ENCODE results near the gene SH3PXD2B. TPM values are rescaled to one million over a fixed set of nuclear protein-coding genes. Genes with fewer than 3 reads are reported as not detected.

SH3PXD2B gene
- total RNA-seq, 1 donor from 2014 or later, result 74.1 TPM

GRCh38 chr5:172459783-172460165 is 5.4 kb upstream of the SH3PXD2B start:
- Mint-ChIP-seq H3K9me3 (ENCODE audit: unreplicated experiment) (no peaks in the 10 kb centered on the region), H3K4me1 (ENCODE audit: unreplicated experiment) (peaks cover 39% of the 10 kb centered on the region), H3K27me3 (ENCODE audit: unreplicated experiment) (peaks cover 12% of the 10 kb centered on the region), H3K36me3 (ENCODE audit: low read depth, unreplicated experiment) (no peaks in the 10 kb centered on the region), H3K27ac (ENCODE audit: unreplicated experiment) (no peak overlapping the region), H3K4me3 (ENCODE audit: unreplicated experiment) (no peak overlapping the region)
- no peak for DNase-seq (ENCODE audit: low spot score)
- no peak for TF ChIP-seq CTCF (IDR thresholded peaks at IDR 0.05; ENCODE audit: unreplicated experiment)

GRCh38 chr5:172458976-172459782 is 4.9 kb upstream of the SH3PXD2B start:
- Mint-ChIP-seq H3K27ac (ENCODE audit: unreplicated experiment) (no peak overlapping the region), H3K4me1 (ENCODE audit: unreplicated experiment) (peaks cover 41% of the 10 kb centered on the region), H3K4me3 (ENCODE audit: unreplicated experiment) (no peak overlapping the region), H3K36me3 (ENCODE audit: low read depth, unreplicated experiment) (no peaks in the 10 kb centered on the region), H3K27me3 (ENCODE audit: unreplicated experiment) (peaks cover 13% of the 10 kb centered on the region), H3K9me3 (ENCODE audit: unreplicated experiment) (no peaks in the 10 kb centered on the region)
- TF ChIP-seq CTCF (IDR thresholded peaks at IDR 0.05; ENCODE audit: unreplicated experiment), result no peak
- no peak for DNase-seq (ENCODE audit: low spot score)

- no peak for TF ChIP-seq CTCF (IDR thresholded peaks at IDR 0.05; ENCODE audit: unreplicated experiment)
- no peaks in the 10 kb centered on the region for H3K36me3 Mint-ChIP-seq (ENCODE audit: low read depth, unreplicated experiment)
- peaks cover 23% of the 10 kb centered on the region for H3K27me3 Mint-ChIP-seq (ENCODE audit: unreplicated experiment)
- no peaks in the 10 kb centered on the region for H3K9me3 Mint-ChIP-seq (ENCODE audit: unreplicated experiment)
- peaks cover 48% of the 10 kb centered on the region for H3K4me1 Mint-ChIP-seq (ENCODE audit: unreplicated experiment)
- peak overlapping the region; percentile 69 for H3K4me3 Mint-ChIP-seq (ENCODE audit: unreplicated experiment)
- no peak for DNase-seq (ENCODE audit: low spot score)
- H3K27ac Mint-ChIP-seq (ENCODE audit: unreplicated experiment), result peak overlapping the region; percentile 75
Observed at GRCh38 chr5:172456076-172456722, 1.9 kb upstream of the SH3PXD2B start.

- Mint-ChIP-seq H3K27me3 (ENCODE audit: unreplicated experiment) (peaks cover 26% of the 10 kb centered on the region), H3K27ac (ENCODE audit: unreplicated experiment) (no peak overlapping the region), H3K4me1 (ENCODE audit: unreplicated experiment) (peaks cover 45% of the 10 kb centered on the region), H3K4me3 (ENCODE audit: unreplicated experiment) (no peak overlapping the region), H3K36me3 (ENCODE audit: low read depth, unreplicated experiment) (no peaks in the 10 kb centered on the region), H3K9me3 (ENCODE audit: unreplicated experiment) (no peaks in the 10 kb centered on the region)
- DNase-seq (ENCODE audit: low spot score), result peak; percentile 32
- TF ChIP-seq CTCF (IDR thresholded peaks at IDR 0.05; ENCODE audit: unreplicated experiment), result no peak
Observed at GRCh38 chr5:172455511-172456061, 1.3 kb upstream of the SH3PXD2B start.

- peaks cover 41% of the 10 kb centered on the region for H3K4me1 Mint-ChIP-seq (ENCODE audit: unreplicated experiment)
- H3K36me3 Mint-ChIP-seq (ENCODE audit: low read depth, unreplicated experiment), result no peaks in the 10 kb centered on the region
- TF ChIP-seq CTCF (IDR thresholded peaks at IDR 0.05; ENCODE audit: unreplicated experiment), result no peak
- DNase-seq (ENCODE audit: low spot score), result no peak
- H3K27ac Mint-ChIP-seq (ENCODE audit: unreplicated experiment), result peak overlapping the region; percentile 79
- peak overlapping the region; percentile 94 for H3K4me3 Mint-ChIP-seq (ENCODE audit: unreplicated experiment)
- peaks cover 26% of the 10 kb centered on the region for H3K27me3 Mint-ChIP-seq (ENCODE audit: unreplicated experiment)
- H3K9me3 Mint-ChIP-seq (ENCODE audit: unreplicated experiment), result no peaks in the 10 kb centered on the region
Observed at GRCh38 chr5:172455087-172455381, 709 bp upstream of the SH3PXD2B start.

Measured in endothelial cell (in vitro differentiated cells).